Stimulated activated CD8-positive, alpha-beta memory T cell treated with anti-CD3 and anti-CD28 coated beads, Interleukin-7, amount 100 ng/mL, for 24 hours (primary cell): Measurements from ENCODE around the gene FAM117A.
A peak's percentile ranks its signal among the peaks of the same experiment; 100 is the strongest.
"Not testable (repeated sequence)": the region's sequence is repeated elsewhere in the genome, so short reads cannot be mapped to it uniquely, and the experiment has no call there.

Experiments
- DNase-seq: peaks from one replicate; pipeline ENCODE4 v3.0.0-alpha.2; 2020; ENCODE audit warnings: low read depth

The FAM117A gene

GRCh38 chr17:49762151-49762941 lies 1.6 kb downstream of the FAM117A start:
- no peak for DNase-seq

DNA sequence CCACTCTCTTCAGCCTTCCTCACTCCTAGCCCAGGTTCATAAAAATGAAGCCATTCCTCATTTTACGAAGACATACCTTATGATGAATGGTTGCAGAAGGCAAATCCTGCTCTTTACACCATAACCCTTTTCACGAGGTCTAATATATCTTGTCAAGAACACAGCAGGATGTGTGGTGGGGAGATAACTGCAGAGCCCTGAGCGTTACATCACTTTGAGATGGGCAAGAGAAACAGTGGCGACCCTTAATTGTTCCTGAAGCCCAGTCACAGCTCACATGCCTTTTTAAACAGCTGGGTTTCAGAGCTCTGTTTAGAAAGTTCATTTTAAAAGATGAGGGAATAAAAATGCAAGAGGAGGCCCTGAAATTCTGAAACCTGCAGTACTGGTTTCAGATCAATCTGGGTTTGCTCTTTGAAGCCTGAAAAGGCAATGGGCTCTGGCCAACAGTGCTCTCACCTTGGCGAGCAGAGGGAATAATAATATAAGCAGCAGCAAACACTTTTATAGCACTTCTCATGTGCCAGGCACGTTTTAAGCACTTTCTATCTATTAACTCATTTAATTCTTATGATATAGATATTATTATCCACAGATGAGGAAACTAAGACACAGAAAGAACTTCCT lies 2.9 kb downstream of the FAM117A start:
- no peak for DNase-seq

GRCh38 chr17:49760296-49760695 lies 3.6 kb downstream of the FAM117A start:
- DNase-seq = no peak

DNA sequence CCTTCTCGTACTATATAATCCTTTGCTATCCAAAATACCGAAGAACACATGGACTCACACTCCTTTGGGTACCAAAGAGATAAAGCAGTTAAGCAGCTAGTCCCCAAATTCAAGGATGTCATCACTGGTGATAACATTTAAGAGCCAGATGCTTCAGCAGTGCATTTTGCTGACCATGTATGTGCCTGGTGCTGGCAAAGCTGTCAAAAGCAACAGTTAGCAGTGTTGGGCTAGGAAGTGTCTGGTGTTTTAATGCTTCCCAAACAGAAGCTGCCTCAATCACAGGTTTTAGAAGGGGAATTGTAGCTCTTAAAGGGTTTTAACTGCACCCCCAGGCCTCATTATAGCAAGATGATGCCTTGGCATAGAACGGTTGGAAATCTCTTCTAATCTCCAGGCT lies 4.7 kb downstream of the FAM117A start:
- no peak for DNase-seq

DNA sequence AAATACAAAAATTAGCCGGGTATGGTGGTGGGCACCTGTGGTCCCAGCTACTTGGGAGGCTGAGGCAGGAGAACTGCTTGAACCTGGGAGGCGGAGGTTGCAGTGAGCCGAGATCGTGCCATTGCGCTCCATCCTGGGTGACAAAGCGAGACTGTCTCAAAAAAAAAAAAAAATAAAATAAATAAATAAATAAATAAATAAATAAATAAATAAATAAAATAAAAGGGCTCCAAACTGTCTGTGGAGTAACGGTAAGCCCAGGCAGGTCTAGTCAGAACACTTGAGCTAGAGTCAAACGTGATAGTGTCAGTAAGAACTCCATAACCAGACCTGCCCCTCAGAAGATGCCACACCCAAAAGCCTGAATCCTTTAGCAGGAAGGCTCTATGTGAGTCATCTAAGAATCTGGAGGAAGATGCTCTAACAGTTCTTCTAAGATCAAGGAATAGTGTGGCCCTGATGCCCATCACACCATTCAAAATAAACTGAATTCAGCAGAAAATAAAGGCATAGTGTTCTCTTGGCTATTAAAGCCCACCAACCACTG lies 5.4 kb downstream of the FAM117A start:
- DNase-seq = not testable (repeated sequence)

- no peak for DNase-seq
Measured at GRCh38 chr17:49757151-49757777, 6.7 kb downstream of the FAM117A start.

GRCh38 chr17:49756323-49757150 lies 7.4 kb downstream of the FAM117A start:
- no peak for DNase-seq

DNA sequence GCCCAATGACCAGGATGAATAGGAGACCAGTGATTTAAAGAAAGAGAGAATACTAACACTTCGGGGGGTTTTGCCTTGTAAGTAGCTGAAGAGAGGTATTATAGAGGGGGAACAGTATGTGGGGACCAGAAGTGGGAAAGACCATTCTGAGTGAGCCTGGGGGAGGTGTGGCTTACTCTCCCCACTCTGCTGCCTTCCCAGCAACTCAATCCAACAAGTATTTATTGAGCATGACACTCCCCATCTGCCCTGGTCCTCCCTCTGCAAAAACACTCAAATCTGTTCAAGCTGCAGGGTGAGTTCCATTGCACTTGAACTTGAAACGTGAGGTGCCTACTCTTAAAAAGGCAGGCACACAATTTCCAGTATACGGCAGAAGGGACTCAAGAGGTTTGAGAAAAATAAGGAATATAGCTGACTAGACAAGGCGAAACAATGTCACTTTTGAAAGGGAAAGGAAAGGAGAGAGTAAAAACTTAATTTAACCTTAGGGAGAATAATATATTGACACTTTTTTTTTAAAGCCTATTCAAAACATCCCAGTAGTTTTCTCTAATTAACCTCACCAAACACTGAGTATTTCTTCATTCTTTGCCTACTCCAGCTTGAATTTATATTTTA lies 8.2 kb downstream of the FAM117A start:
- no peak for DNase-seq

DNA sequence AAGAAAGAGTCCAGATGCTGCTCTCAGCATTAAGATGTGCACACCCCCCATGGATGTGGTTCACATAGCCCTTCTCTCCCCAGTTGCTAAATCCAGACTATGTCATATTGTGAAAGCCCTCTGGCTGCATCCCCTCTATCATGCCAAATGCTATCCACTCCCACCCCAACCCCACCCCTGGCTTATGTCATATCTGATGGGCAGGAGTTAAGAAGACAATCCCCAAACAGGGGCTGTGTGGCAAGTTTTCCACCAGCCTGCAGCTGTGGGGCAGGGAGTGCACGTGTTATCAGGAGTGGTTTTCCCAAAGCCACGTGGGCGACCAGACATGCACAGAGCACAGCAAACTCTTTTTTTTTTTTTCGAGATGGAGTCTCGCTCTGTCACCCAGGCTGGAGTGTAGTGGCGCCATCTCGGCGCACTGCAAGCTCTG lies 10.0 kb downstream of the FAM117A start:
- no peak for DNase-seq

GRCh38 chr17:49752508-49752907 lies 11.4 kb downstream of the FAM117A start:
- DNase-seq = no peak

GRCh38 chr17:49749730-49750129 lies 14.2 kb downstream of the FAM117A start:
- no peak for DNase-seq

DNA sequence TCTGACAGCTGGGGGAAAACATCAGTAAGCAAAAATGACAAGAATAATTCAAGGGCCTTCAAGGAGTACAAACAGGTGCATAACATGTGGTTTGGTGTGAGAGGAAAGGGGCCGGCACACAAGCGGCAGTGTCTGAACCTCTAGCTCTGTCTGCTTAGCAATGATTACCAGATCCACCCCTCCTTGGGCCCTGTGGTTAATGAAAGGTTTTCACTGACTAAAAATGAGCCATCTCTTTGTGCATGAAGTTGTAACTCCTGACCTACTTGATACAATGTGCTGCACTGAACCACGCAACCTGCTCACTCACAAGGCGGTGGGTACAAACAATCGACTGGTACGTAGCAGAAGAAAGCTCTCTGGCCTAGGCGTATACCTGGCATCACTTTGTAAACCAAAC lies 15.1 kb downstream of the FAM117A start:
- DNase-seq = peak; percentile 24

GRCh38 chr17:49748223-49748622 lies 15.7 kb downstream of the FAM117A start:
- DNase-seq = no peak

DNA sequence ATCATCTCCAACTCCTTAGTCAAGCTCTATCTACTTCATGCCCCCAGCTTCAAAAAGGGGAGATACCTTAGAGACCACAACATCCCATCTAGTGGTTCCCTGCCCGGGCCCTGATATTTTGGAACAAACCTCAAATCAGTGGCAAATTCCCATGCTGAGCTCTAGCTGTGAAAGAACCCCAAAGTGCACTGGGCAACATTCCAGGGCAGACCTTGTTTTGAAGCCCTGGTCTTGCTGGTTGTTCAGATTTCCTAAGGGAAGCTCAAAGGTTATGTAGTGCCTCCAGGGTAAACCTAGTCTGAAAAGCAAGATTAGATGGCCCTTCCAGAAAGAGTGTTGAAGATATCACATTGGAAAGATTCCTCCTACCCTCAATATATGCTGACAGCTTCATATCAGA lies 16.3 kb downstream of the FAM117A start:
- no peak for DNase-seq

- no peak for DNase-seq
Measured at GRCh38 chr17:49746791-49747490, 17.0 kb downstream of the FAM117A start.

- DNase-seq = no peak
Measured at GRCh38 chr17:49745175-49746139, 18.5 kb downstream of the FAM117A start.

DNA sequence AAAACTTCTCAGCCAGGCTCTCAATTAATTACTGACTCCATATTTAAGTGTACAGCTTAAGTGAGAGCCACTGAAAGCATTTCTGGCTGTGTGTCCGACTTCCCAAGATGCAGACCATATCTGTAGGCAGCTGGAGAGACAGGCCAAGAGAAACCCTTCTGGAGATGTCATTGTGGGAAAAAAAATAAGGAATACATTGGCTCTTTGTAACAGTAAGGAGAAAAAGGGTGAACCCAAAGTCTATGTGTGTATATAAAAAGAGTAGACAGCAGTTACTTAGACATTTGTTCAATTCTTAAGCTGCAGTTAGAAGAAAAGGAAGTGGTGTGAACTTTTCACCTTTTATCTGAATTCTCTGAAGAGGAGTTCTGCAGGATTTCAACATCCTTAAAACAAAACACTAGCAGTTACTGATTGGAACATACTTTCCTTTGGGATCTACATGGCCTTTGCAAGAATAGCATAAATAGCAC lies 21.7 kb downstream of the FAM117A start:
- DNase-seq = no peak

DNA sequence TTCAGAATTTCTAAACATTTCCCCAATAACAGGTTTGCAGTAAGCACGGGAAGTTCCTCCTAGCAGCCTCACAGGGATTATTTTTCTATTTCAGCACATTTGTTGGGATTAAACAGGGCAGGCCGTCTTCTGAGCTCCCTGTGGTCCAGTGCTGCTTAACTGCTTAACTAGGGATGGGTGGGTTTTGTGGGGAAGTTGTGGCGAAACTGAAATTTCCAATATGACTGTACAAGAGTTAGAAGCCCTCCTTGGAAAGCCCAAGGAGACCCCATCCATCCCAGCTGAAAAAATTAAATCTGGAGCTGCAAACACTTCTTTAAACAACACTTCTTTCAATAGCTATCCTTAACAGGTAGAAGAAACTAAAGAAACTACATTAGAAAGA lies 22.2 kb downstream of the FAM117A start:
- DNase-seq = no peak

- no peak for DNase-seq
Measured at GRCh38 chr17:49741009-49741691, 22.8 kb downstream of the FAM117A start.
